WTC11 (cell line): ENCODE results near the gene MAP2K1. TPM values are rescaled to one million over a fixed set of nuclear protein-coding genes. Genes with fewer than 3 reads are reported as not detected.

Source experiments
- ATAC-seq: fragments of 200-7000 bp; cut with Tn5 transposase; 2 replicates; pipeline ENCODE4 v1.10.0; 2021; ENCODE audit warnings: mild to moderate bottlenecking, moderate library complexity
- CTCF ChIA-PET: fragments of 300-600 bp; sonication (Branson Sonifier 250); formaldehyde crosslinking; loops from one replicate; lab custom pipeline; 2021; ENCODE audit warnings: antibody characterized with exemption; lab: Charles Lee
- POLR2A ChIA-PET: fragments of 350-600 bp; sonication (Branson Sonifier 250); formaldehyde crosslinking; loops from one replicate; lab custom pipeline; 2021; ENCODE audit warnings: antibody characterized with exemption; lab: Charles Lee
- DNase-seq: peaks from one replicate; pipeline ENCODE4 v3.0.0; 2021; ENCODE audit warnings: low spot score
- H3K27ac Mint-ChIP-seq: 2 replicates; pipeline ENCODE4 v1.8.0; 2021; ENCODE audit warnings: mixed read lengths
- H3K27me3 Mint-ChIP-seq: 2 replicates; pipeline ENCODE4 v1.8.0; 2021; ENCODE audit warnings: low read depth, mild to moderate bottlenecking, moderate library complexity, mixed read lengths
- H3K36me3 Mint-ChIP-seq: 2 replicates; pipeline ENCODE4 v1.8.0; 2021; ENCODE audit warnings: mixed read lengths
- H3K4me1 Mint-ChIP-seq: 2 replicates; pipeline ENCODE4 v1.8.0; 2022; ENCODE audit warnings: mixed read lengths
- H3K4me3 Mint-ChIP-seq: 2 replicates; pipeline ENCODE4 v1.8.0; 2021; ENCODE audit warnings: mild to moderate bottlenecking, moderate library complexity, mixed read lengths
- H3K9me3 Mint-ChIP-seq: 2 replicates; pipeline ENCODE4 v1.8.0; 2021; ENCODE audit warnings: mixed read lengths
- ATF6 ChIP-seq: sonication (generic); formaldehyde crosslinking; IDR thresholded peaks from 2 replicates; pipeline ENCODE4 v1.8.1; 2023; ENCODE audit warnings: mild to moderate bottlenecking, missing genetic modification reagents
- CREM ChIP-seq: sonication (generic); formaldehyde crosslinking; IDR thresholded peaks from 2 replicates; pipeline ENCODE4 v1.8.1; 2022; ENCODE audit warnings: mild to moderate bottlenecking, missing genetic modification reagents, moderate library complexity
- E2F5 ChIP-seq: sonication (generic); formaldehyde crosslinking; IDR thresholded peaks from 2 replicates; pipeline ENCODE4 v1.8.1; 2022; ENCODE audit warnings: mild to moderate bottlenecking, moderate library complexity, missing genetic modification reagents
- FOXP1 ChIP-seq: sonication (generic); formaldehyde crosslinking; IDR thresholded peaks from 2 replicates; pipeline ENCODE4 v1.8.0; 2022; ENCODE audit warnings: missing genetic modification reagents, mild to moderate bottlenecking, moderate library complexity, borderline replicate concordance
- GTF2I ChIP-seq: fragments of 250-450 bp; sonication (Bioruptor Pico); conservative IDR thresholded peaks from 2 replicates; pipeline ENCODE4 v1.4.0; 2021; ENCODE audit warnings: mild to moderate bottlenecking
- KAT7 ChIP-seq: sonication (generic); formaldehyde crosslinking; IDR thresholded peaks from 2 replicates; pipeline ENCODE4 v1.8.1; 2023; ENCODE audit warnings: missing genetic modification reagents, mild to moderate bottlenecking, borderline replicate concordance
- MXD4 ChIP-seq: fragments of 250-450 bp; sonication (Bioruptor Pico); IDR thresholded peaks from 2 replicates; pipeline ENCODE4 v1.8.0; 2021; ENCODE audit warnings: mild to moderate bottlenecking, moderate library complexity, borderline replicate concordance
- MYBL2 ChIP-seq: sonication (generic); formaldehyde crosslinking; IDR thresholded peaks from 2 replicates; pipeline ENCODE4 v1.8.1; 2023; ENCODE audit warnings: mild to moderate bottlenecking, moderate library complexity, missing genetic modification reagents
- NFATC4 ChIP-seq: fragments of 250-450 bp; sonication (Bioruptor Pico); IDR thresholded peaks from 2 replicates; pipeline ENCODE4 v1.9.0; 2021; ENCODE audit warnings: mild to moderate bottlenecking
- NFYB ChIP-seq: sonication (generic); formaldehyde crosslinking; conservative IDR thresholded peaks from 2 replicates; pipeline ENCODE4 v1.8.0; 2022; ENCODE audit warnings: low read depth, missing genetic modification reagents
- NR1H2 ChIP-seq: sonication (generic); formaldehyde crosslinking; IDR thresholded peaks from 2 replicates; pipeline ENCODE4 v1.9.0; 2021; ENCODE audit warnings: mild to moderate bottlenecking, moderate library complexity, missing genetic modification reagents
- PREB ChIP-seq: sonication (generic); formaldehyde crosslinking; IDR thresholded peaks from 2 replicates; pipeline ENCODE4 v1.8.1; 2022; ENCODE audit warnings: mild to moderate bottlenecking, missing genetic modification reagents, moderate library complexity, borderline replicate concordance
- PRRX2 ChIP-seq: fragments of 250-450 bp; sonication (Bioruptor Pico); IDR thresholded peaks from 2 replicates; pipeline ENCODE4 v1.8.0; 2021; ENCODE audit warnings: mild to moderate bottlenecking
- SMAD3 ChIP-seq: sonication (generic); formaldehyde crosslinking; IDR thresholded peaks from 2 replicates; pipeline ENCODE4 v1.8.0; 2022; ENCODE audit warnings: missing genetic modification reagents, mild to moderate bottlenecking, borderline replicate concordance
- SMAD4 ChIP-seq: sonication (generic); formaldehyde crosslinking; IDR thresholded peaks from 2 replicates; pipeline ENCODE4 v1.8.0; 2022; ENCODE audit warnings: mild to moderate bottlenecking, missing genetic modification reagents
- TEAD4 ChIP-seq: sonication (generic); formaldehyde crosslinking; IDR thresholded peaks from 2 replicates; pipeline ENCODE4 v1.8.0; 2022; ENCODE audit warnings: mild to moderate bottlenecking, missing genetic modification reagents
- USF1 ChIP-seq: sonication (generic); formaldehyde crosslinking; IDR thresholded peaks from 2 replicates; pipeline ENCODE4 v1.8.0; 2022; ENCODE audit warnings: mild to moderate bottlenecking, missing genetic modification reagents
- ZBTB21 ChIP-seq: sonication (generic); formaldehyde crosslinking; IDR thresholded peaks from 2 replicates; pipeline ENCODE4 v1.8.1; 2023; ENCODE audit warnings: mild to moderate bottlenecking, missing genetic modification reagents, borderline replicate concordance
- ZNF121 ChIP-seq: sonication (generic); formaldehyde crosslinking; IDR thresholded peaks from 2 replicates; pipeline ENCODE4 v1.8.0; 2023; ENCODE audit warnings: missing genetic modification reagents
- ZNF416 ChIP-seq: fragments of 250-450 bp; sonication (Bioruptor Pico); IDR thresholded peaks from 2 replicates; pipeline ENCODE4 v1.9.0; 2021; ENCODE audit warnings: mild to moderate bottlenecking, inconsistent platforms
- ZNF671 ChIP-seq: fragments of 250-450 bp; sonication (Bioruptor Pico); IDR thresholded peaks from 2 replicates; pipeline ENCODE4 v1.8.0; 2021; ENCODE audit warnings: mild to moderate bottlenecking
- ZSCAN18 ChIP-seq: fragments of 250-450 bp; sonication (Bioruptor Pico); IDR thresholded peaks from 2 replicates; pipeline ENCODE4 v2.1.2; 2022; ENCODE audit warnings: mild to moderate bottlenecking, moderate library complexity
- total RNA-seq: library from RNA; stranded (reverse); gene quantifications from 3 replicates; pipeline ENCODE4 v1.2.3, GENCODE V29; 2021

Gene MAP2K1
- total RNA-seq, 1 experiment from 2014 or later, result 93.0 TPM

GRCh38 chr15:66483131-66483566 lies 96.4 kb downstream of the MAP2K1 start:
- peaks cover 5% of the 10 kb centered on the region for H3K4me1 Mint-ChIP-seq
- H3K27me3 Mint-ChIP-seq, result no peaks in the 10 kb centered on the region
- no peak for ATAC-seq
- H3K9me3 Mint-ChIP-seq, result no peaks in the 10 kb centered on the region
- POLR2A ChIA-PET, result no interaction called here
- DNase-seq, result no peak
- H3K4me3 Mint-ChIP-seq, result no peak overlapping the region
- TF ChIP-seq NR1H2 (CRISPR knock-in tag), result no peak
- no peak for TF ChIP-seq FOXP1 (CRISPR knock-in tag)
- TF ChIP-seq ZNF416 (CRISPR knock-in tag), result no peak
- no peak for TF ChIP-seq MXD4 (CRISPR knock-in tag)
- TF ChIP-seq SMAD3 (CRISPR knock-in tag), result no peak
- no peak for TF ChIP-seq MYBL2 (CRISPR knock-in tag)
- no peak overlapping the region for H3K27ac Mint-ChIP-seq
- CTCF ChIA-PET, result interaction anchor here (1.5 kb wide), 1 partner anchor 78 kb away, joined by 4 read pairs; no protein-coding TSS in a partner anchor
- peaks cover 53% of the 10 kb centered on the region for H3K36me3 Mint-ChIP-seq

- CTCF ChIA-PET, result interaction anchor here (1.5 kb wide), 1 partner anchor 80 kb away, joined by 4 read pairs; no protein-coding TSS in a partner anchor
- TF ChIP-seq TEAD4 (CRISPR knock-in tag) (no peak), KAT7 (no peak), CREM (CRISPR knock-in tag) (no peak), ATF6 (CRISPR knock-in tag) (no peak), SMAD4 (CRISPR knock-in tag) (no peak), PREB (CRISPR knock-in tag) (no peak)
- peaks cover under 1% of the 10 kb centered on the region for H3K4me1 Mint-ChIP-seq
- no peak overlapping the region for H3K4me3 Mint-ChIP-seq
- no peak for DNase-seq
- no peaks in the 10 kb centered on the region for H3K9me3 Mint-ChIP-seq
- H3K36me3 Mint-ChIP-seq, result peaks cover 65% of the 10 kb centered on the region
- ATAC-seq, result no peak
- POLR2A ChIA-PET, result interaction anchor here (1.1 to 2.0 kb wide), 2 partner anchors 11 to 13 kb away, joined by 3 to 7 read pairs; partner anchors contain the start of gene SNAPC5
- H3K27me3 Mint-ChIP-seq, result no peaks in the 10 kb centered on the region
- H3K27ac Mint-ChIP-seq, result peak overlapping the region; percentile 91; the same call in 1 of the 2 replicates
Observed at GRCh38 chr15:66484539-66485112, 97.9 kb downstream of the MAP2K1 start.

GRCh38 chr15:66486887-66487286 lies 100.2 kb downstream of the MAP2K1 start:
- ChIA-PET CTCF (no interaction called here), POLR2A (no interaction called here)
- Mint-ChIP-seq H3K4me1 (no peaks in the 10 kb centered on the region), H3K9me3 (no peaks in the 10 kb centered on the region), H3K27me3 (no peaks in the 10 kb centered on the region), H3K36me3 (peaks cover 69% of the 10 kb centered on the region), H3K27ac (no peak overlapping the region), H3K4me3 (no peak overlapping the region)
- DNase-seq, result no peak
- TF ChIP-seq ZNF121 (no peak), ZSCAN18 (CRISPR knock-in tag) (no peak)
- ATAC-seq, result no peak

GRCh38 chr15:66488525-66488924 lies 101.8 kb downstream of the MAP2K1 start:
- H3K4me1 Mint-ChIP-seq, result no peaks in the 10 kb centered on the region
- no peak for ATAC-seq
- H3K27me3 Mint-ChIP-seq, result no peaks in the 10 kb centered on the region
- H3K9me3 Mint-ChIP-seq, result no peaks in the 10 kb centered on the region
- H3K4me3 Mint-ChIP-seq, result no peak overlapping the region
- H3K36me3 Mint-ChIP-seq, result peaks cover 61% of the 10 kb centered on the region
- ChIA-PET CTCF (no interaction called here), POLR2A (no interaction called here)
- DNase-seq, result no peak
- H3K27ac Mint-ChIP-seq, result no peak overlapping the region
- TF ChIP-seq SMAD3 (CRISPR knock-in tag) (no peak), NFATC4 (CRISPR knock-in tag) (no peak), GTF2I (CRISPR knock-in tag) (no peak), E2F5 (no peak), PRRX2 (CRISPR knock-in tag) (no peak), NFYB (CRISPR knock-in tag) (no peak), ZBTB21 (no peak), ZNF671 (CRISPR knock-in tag) (no peak), USF1 (no peak)
